Mucosa of descending colon (tissue), 3 donors: Measurements from ENCODE around the gene MAGEA6. TPM values are rescaled to one million over a fixed set of nuclear protein-coding genes. Genes with fewer than 3 reads are reported as not detected.
"Not testable (repeated sequence)": the region's sequence is repeated elsewhere in the genome, so short reads cannot be mapped to it uniquely, and the experiment has no call there.

Source experiments
- ATAC-seq: fragments of 200-7000 bp; cut with Tn5 transposase; one replicate; pipeline ENCODE4 v1.9.1; 2020; ENCODE audit warnings: mild to moderate bottlenecking, moderate library complexity
- DNase-seq, 3 donors: peaks; one replicate each; pipeline ENCODE4 v3.0.0-alpha.2; 2020
- H3K36me3 ChIP-seq: fragments of 200-600 bp; one replicate; pipeline ENCODE4 v1.8.0; 2021; ENCODE audit warnings: low read depth, mild to moderate bottlenecking
- H3K4me1 ChIP-seq: fragments of 200-600 bp; one replicate; pipeline ENCODE4 v1.8.0; 2021; ENCODE audit warnings: low read depth, mild to moderate bottlenecking
- H3K4me3 ChIP-seq: fragments of 200-600 bp; one replicate; pipeline ENCODE4 v1.8.0; 2021; ENCODE audit warnings: mild to moderate bottlenecking
- H3K9me3 ChIP-seq: fragments of 200-600 bp; one replicate; pipeline ENCODE4 v1.8.0; 2021; ENCODE audit warnings: mild to moderate bottlenecking
- CTCF ChIP-seq: fragments of 200-600 bp; IDR thresholded peaks from one replicate; pipeline ENCODE4 v1.8.0; 2022; ENCODE audit warnings: antibody characterized with exemption, mild to moderate bottlenecking
- intact Hi-C, 2 donors: fragments of 100-400 bp; cut with DNase I in 1 of 2; cut with micrococcal nuclease in 1 of 2; formaldehyde crosslinking; loops; one replicate each; pipeline versions ENCODE4 v1.11.0 to v1.11.1; 2022; cut with DNase I, micrococcal nuclease
- total RNA-seq, 3 donors: library from RNA; stranded (reverse); fragmentation: NEBNext Ultra II Directional in 2 of 3; extraction: Animal tissue kit (Norgen Biotek cat#: 25700) in 2 of 3; gene quantifications; one replicate each; pipeline versions ENCODE4 v1.2.1 to v1.2.4, GENCODE V29; 2021 to 2023
- donor health status: DM: no; HTN: no; CAD: no; lungs with moderate emphysema.
- donor health status: DM: no; HTN: no; CAD: no.
- donor health status: DM: no; HTN: yes; CAD: no.

MAGEA6 gene
- total RNA-seq, 3 donors from 2014 or later: not detected

DNA sequence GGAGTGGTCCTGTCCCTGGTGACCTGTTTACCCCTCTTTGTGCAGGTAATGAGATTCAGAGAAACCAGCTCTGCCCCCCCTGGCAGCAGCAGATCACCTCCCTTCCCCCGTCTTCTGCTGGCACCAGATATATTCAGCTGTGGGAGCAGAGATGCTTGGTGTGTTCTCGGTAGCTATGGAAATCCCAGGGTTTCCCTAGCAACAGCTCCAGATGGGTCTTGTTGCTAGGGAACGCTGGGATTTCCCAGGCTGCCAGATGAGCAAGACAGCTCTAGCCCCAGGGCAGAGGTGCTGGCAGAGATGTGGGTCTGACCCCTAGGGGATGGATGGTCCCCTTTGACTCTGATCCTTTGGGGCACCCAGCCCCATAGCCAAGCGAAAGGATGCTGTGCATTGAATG, 40.9 kb upstream of the MAGEA6 start:
- Histone ChIP-seq H3K4me3 (no peak overlapping the region), H3K9me3 (no peaks in the 10 kb centered on the region), H3K36me3 (no peaks in the 10 kb centered on the region), H3K4me1 (no peaks in the 10 kb centered on the region)
- no peak for TF ChIP-seq CTCF
- no peak for ATAC-seq
- no peak for DNase-seq
- intact Hi-C loops: no loop called here

DNA sequence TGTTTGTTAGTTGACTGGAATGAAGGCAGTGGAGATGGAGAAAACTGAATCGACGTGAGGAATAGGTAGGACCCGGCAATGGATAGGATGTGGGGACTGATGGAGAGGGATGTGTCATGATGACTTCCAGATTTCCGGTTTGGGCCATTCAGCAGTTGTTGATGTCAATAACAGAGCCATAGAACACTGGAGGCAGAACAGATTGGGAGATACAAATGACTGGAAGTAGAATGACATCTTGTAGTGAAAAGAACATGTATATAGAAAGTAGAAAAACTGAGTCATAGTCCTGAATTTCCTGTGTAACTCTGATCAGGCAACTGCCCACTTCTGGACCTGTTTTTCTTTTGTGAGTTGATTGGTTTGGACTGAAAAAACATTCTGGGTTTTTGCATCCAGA, 36.5 kb upstream of the MAGEA6 start:
- H3K4me1 ChIP-seq: no peaks in the 10 kb centered on the region
- H3K4me3 ChIP-seq: no peak overlapping the region
- no peaks in the 10 kb centered on the region for H3K36me3 ChIP-seq
- DNase-seq (no peak), ATAC-seq (no peak)
- intact Hi-C loops: no loop called here
- TF ChIP-seq CTCF: no peak
- no peaks in the 10 kb centered on the region for H3K9me3 ChIP-seq

DNA sequence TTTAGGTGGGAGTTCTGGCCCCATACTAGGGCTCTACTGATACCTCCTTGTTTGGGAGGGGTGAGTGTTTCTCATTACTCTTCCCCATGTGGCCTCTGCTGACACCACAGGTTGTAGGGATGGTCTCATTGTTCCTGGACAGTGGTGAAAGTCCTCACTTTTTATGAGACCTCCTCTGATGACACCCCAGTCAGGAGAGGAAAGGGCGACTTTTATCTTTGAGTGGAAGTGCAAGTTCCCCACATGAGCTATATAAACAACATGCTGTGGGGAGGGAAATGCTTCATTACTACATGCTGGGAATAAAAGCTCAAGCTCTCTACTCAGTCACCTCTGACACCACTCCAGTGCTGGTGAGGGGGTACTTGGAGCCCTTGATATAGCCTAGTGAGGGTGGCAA, 29.5 kb upstream of the MAGEA6 start:
- DNase-seq (no peak), ATAC-seq (no peak)
- no peak overlapping the region for H3K4me3 ChIP-seq
- no peaks in the 10 kb centered on the region for H3K9me3 ChIP-seq
- H3K4me1 ChIP-seq: no peaks in the 10 kb centered on the region
- intact Hi-C loops: no loop called here
- no peak for TF ChIP-seq CTCF
- no peaks in the 10 kb centered on the region for H3K36me3 ChIP-seq

DNA sequence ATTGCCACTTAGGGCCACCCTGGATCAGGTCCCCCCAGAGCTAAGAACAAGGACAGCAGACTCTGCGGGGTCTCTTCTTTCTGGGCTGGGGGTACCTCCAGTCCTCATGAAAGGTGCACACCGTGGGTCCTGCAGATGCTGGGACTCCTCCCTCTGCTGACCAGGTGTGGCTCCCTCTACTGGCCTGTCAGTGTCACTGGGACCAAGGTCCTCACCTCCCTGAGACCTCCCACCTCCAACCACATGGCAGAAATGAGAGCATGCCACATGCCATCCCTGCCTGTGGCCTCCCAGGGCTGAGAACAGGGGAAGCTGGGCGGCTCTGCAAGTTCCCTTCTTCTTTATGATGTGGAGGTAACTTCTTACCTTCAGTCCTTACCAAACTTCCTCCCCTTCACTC, 17.6 kb upstream of the MAGEA6 start:
- H3K4me1 ChIP-seq, DNase-seq: not testable (repeated sequence)
- peak; percentile 64 for ATAC-seq

DNA sequence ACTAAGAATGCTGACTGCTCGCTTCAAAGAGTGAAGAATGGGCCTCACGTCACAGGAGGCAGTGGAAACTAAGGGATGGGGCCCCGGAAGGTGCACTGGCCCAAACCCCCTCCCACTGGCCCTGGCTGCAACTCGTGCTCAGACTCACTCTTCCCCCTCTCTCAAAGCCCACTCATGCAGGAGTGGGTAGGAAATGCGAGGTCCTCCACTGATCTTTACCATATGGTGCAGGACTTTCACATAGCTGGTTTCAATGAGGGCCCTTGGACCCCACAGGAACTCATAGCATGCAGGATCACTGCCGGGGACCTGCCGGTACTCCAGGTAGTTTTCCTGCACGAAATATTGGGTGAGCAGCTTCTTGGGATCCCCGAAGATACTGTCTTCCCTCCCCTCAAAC, 2.9 kb downstream of the MAGEA6 start:
- H3K4me3 ChIP-seq, H3K4me1 ChIP-seq, DNase-seq, H3K9me3 ChIP-seq, intact Hi-C loops, ATAC-seq, H3K36me3 ChIP-seq: not testable (repeated sequence)

More for the DNA sequence above, 17.6 kb upstream of the MAGEA6 start:
- H3K9me3 ChIP-seq, H3K36me3 ChIP-seq, intact Hi-C loops, H3K4me3 ChIP-seq: not testable (repeated sequence)

GRCh38 chrX:152761582-152761981, 7.9 kb downstream of the MAGEA6 start:
- DNase-seq, H3K36me3 ChIP-seq, intact Hi-C loops, H3K4me3 ChIP-seq, H3K9me3 ChIP-seq, H3K4me1 ChIP-seq, ATAC-seq: not testable (repeated sequence)

- H3K36me3 ChIP-seq, H3K4me3 ChIP-seq, ATAC-seq, DNase-seq, intact Hi-C loops, H3K4me1 ChIP-seq, H3K9me3 ChIP-seq: not testable (repeated sequence)
Measured at GRCh38 chrX:152759544-152759943, 9.9 kb downstream of the MAGEA6 start.

GRCh38 chrX:152758918-152759317, 10.6 kb downstream of the MAGEA6 start, which contains the start of gene CSAG3:
Gene CSAG3 (plus strand): TSS chrX:152759218.
- H3K9me3 ChIP-seq, ATAC-seq, H3K4me3 ChIP-seq, intact Hi-C loops, DNase-seq, H3K36me3 ChIP-seq, H3K4me1 ChIP-seq: not testable (repeated sequence)

GRCh38 chrX:152754871-152755270, 14.6 kb downstream of the MAGEA6 start:
- DNase-seq, ATAC-seq, intact Hi-C loops, H3K4me3 ChIP-seq, H3K9me3 ChIP-seq, H3K36me3 ChIP-seq, H3K4me1 ChIP-seq: not testable (repeated sequence)

- H3K4me3 ChIP-seq, intact Hi-C loops, H3K4me1 ChIP-seq, H3K9me3 ChIP-seq, DNase-seq, H3K36me3 ChIP-seq, ATAC-seq: not testable (repeated sequence)
Measured at GRCh38 chrX:152753686-152754650, 15.5 kb downstream of the MAGEA6 start, which contains the start of gene MAGEA2. Gene MAGEA2 (minus strand): TSS chrX:152753842. CDS start chrX:152751363, 2,479 bp downstream.
